CD4-positive, alpha-beta T cell treated with Interferon gamma for 1 hour (primary cell): ENCODE measurements around the gene CTPS2.
"Not testable (repeated sequence)": the region's sequence is repeated elsewhere in the genome, so short reads cannot be mapped to it uniquely, and the experiment has no call there.

Experiments
- DNase-seq: peaks from one replicate; pipeline ENCODE4 v3.0.0-alpha.2; 2020

The CTPS2 gene

GRCh38 chrX:16594490-16594889 is 118.0 kb downstream of the CTPS2 start:
- no peak for DNase-seq

- no peak for DNase-seq
Observed at GRCh38 chrX:16593801-16594200, 118.7 kb downstream of the CTPS2 start.

GRCh38 chrX:16592194-16592770 is 120.2 kb downstream of the CTPS2 start:
- no peak for DNase-seq

DNA sequence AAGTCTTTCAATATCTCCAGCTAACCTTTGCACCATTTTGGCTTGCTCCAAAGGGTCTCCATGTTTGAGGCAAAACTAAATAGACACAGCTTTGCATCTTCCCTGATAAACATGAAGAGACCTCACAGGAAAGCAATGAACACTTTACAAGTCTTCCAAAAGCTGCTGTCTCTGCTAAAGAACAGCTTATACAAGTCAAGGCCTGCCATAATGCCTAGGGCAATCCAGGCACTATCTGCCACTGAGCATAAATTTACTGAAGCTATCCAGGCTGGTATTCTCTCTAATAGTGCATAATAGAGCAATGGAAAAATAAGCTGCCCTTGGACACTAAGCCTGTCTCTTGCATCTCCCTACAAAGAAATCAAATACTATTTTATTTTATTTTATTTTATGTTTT is 122.6 kb downstream of the CTPS2 start:
- DNase-seq = no peak

GRCh38 chrX:16589211-16589610 is 123.3 kb downstream of the CTPS2 start:
- DNase-seq = no peak

- no peak for DNase-seq
Observed at GRCh38 chrX:16588266-16588665, 124.2 kb downstream of the CTPS2 start.

DNA sequence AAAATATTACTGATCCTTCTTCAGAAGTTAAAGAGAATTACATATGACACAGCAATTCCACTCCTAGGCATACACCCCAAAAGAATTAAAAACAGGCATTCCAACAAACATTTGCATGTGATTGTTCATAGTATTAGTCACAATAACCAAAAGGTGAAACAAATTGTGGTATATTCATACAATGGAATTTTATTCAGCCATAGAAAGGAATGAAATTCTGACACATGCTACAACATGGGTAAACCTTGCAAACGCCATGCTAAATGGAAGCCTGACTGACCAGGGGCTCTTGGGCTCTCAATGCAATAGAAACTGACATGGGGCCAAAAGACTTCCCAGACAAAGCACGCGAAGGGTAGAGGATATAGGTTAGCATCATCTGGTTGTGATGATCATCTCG is 124.6 kb downstream of the CTPS2 start:
- DNase-seq = no peak

DNA sequence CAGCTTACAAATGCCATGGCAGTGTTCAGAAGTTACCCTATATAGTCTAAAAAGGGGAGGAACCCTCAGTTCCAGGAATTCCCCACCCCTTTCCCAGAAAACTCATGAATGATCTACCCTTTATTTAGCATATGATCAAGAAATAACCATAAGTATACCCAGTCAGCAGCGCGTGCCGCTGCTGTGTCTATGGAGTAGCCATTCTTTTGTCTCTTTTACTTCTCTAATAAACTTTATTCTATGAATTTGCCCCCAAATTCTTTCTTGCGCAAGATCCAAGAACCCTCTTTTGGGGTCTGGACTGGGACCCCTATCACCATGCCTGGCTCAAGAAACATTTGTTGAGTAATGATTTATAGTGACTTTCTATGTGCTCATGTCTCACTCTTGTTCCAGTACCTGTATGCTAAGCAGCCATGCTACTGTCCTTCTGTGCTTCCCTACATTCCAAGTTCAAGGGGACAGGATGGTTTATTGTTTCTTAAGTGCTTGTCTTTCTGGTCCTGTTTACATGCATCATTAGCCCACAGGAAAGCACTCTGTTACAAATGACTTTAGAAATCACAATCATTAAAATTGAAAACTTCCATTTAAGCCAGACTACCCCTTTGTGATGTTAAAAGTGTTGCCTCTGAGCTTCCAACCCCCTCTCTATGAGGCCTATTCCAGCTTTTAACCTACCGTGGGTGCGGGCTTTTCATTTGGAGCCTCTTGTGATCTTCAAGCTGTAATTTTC is 125.9 kb downstream of the CTPS2 start:
- no peak for DNase-seq

DNA sequence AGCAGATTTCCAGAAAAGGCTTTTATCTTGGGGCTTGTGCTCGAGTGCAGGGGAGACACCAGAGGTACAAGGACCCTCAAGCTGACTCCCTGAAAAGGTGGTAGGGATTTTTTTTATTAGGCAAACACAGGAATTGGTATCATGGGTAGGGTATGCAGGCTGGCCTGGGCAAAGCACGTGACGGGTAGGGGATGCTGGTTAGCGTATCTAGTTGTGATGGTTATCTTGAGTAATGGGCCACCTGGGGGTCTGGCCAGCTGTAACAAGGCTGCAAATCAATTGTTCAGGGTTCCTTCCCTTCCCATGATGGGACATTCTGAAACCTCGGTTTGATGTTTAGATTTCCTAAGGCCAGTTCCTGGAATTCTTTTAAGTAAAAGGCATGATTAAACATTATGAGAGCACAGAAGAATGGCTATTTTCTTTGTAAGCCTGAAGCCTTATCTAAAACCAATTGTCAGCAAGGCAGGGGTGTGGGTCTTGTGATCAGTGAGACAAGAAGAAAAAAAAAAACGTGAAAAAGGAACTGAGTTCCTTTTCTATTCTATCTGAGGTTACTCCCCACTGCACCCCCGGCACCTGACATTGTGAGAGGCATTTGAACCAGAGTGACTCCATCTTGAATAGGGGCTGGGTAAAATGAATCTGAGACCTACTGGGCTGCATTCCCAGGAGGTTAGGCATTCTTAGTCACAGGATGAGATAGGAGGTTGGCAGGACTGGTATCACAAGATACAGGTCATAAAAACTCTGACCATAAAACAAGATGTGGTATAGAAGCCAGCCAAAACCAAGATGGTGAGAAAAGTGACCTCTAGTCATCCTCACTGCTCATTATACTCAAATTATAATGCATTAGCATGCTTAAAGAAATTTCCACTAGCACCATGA is 126.7 kb downstream of the CTPS2 start:
- DNase-seq = no peak

DNA sequence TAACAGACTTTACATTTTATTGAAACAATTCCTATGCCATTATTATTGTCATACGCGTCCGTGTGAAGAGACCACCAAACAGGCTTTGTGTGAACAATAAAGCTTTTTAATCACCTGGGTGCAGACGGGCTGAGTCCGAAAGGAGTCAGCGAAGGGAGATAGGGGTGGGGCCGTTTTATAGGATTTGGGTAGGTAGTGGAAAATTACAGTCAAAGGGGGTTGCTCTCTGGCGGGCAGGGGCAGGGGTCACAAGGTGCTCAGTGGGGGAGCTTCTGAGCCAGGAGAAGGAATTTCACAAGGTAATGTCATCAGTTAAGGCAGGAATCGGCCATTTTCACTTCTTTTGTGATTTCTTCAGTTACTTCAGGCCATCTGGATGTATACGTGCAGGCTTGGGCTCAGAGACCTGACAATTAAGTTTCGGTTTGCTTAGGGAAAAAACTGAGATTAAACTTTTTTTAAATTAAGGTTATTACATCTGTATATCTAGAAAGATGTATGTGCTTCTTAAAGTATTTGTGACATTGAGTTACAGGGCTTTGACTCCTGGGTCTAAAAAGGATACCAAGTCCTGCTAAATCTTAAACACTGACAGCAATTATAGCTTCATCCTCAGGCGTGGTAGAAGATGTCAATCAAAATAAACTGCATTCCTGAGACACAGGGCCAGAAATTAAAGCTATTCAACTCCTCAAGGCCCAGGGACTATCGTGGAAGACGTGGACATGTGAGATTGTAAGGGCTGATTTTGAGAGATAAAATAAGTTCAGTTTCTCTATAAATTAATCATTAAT is 132.3 kb downstream of the CTPS2 start:
- not testable (repeated sequence) for DNase-seq

DNA sequence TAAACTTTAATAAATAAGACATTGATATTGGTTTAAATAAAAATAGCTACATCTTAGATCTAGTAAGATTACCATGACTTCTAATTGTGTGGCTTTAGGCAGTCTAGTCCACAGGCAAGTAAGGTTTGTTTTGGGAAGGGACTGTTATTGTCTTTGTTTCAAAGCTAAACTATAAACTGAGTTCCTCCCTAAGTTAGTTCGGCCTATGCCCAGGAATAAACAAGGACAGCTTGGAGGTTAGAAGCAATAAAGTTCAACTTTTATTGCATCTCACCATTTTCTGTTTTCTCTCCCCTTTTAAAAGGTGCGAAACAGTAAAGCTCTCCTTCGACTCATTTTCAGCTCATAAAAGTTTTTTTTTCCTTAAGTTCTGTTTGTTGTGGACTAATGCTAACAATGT is 133.0 kb downstream of the CTPS2 start:
- DNase-seq = no peak

GRCh38 chrX:16578218-16578617 is 134.3 kb downstream of the CTPS2 start:
- DNase-seq = no peak

DNA sequence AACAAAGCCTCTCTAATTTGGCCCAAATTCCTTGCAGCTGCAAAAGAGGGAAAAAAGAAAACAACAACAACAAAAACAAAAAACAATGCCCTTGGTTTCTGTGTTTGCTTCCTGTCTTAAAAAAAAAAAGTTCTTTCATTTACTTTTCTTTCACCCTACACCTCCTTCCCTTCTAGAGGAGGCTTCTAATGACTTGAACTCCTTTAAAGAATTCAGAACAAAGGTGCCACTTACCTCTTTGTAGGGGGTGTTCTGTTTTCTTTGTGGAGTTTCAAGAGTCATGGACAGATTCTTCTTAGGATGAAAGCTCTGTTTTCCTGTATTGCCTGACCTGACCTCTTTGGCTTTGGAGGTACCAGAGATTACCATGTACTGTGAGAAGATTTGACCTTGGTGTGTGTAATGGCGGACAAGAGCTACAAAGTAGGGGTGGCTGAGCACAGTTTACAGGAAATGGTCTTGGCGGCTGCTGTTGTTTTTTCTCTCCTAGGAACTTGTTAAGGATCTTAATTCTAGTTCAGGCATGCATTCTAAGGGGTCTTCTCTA is 134.9 kb downstream of the CTPS2 start:
- DNase-seq = no peak

- DNase-seq = not testable (repeated sequence)
Observed at GRCh38 chrX:16575388-16575787, 137.1 kb downstream of the CTPS2 start.

DNA sequence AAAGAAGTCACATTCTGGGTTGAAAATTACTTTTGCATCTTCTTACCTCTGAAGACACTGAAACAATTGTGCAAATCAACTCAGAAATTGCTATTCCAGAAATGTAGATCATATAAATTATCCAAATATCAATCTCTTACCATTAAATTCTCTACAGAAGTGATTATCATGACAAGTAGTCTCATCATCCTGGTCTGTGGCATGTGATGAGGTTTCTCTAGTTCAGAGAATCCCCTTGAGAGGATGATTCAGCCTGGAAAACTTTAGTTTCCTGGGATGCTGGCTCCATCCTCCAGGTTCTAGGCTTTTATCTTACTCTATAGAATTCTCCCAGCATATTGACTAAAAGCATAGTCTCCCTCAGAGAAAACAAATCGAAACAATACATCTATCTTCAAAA is 138.7 kb downstream of the CTPS2 start:
- DNase-seq = no peak

- no peak for DNase-seq
Observed at GRCh38 chrX:16567681-16568080, 144.8 kb downstream of the CTPS2 start.

DNA sequence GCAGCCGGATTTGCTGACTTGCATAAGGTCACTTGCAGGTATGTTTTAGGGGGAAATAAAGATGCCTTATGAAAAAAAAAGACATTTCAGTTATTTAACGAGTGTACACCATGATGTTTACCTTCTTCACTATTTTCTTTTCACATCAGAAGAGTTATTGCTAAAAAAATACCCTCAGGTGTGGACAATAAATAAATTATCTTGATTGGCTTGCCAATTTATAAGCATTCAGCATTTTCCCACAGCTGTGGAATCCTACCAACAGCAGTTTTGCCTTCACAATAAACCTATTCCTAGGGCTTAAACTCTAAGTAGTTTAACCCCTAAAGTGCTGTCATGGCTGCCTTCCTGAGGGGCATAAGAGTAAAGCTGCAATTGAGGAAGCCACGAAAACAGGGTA is 145.9 kb downstream of the CTPS2 start:
- DNase-seq = no peak

DNA sequence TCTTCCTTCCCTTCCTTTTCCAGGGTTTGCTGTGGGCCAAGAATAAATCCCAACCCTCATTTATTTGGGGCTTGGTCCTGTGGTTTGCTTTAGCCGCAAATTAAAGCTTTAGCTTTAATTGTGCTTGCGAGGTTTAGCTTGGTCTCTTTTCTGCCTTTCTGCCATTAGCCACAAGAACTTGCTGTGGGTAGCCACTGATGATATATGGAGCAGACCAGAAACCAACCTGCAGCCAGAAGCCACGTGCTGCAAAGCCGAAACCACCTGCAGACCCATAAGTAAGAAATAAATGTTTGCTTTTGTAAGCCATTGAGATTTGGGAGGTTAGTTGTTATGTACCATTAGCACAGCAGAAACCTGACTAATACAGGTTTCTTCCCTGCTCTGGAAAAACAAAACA is 152.3 kb downstream of the CTPS2 start:
- DNase-seq = no peak

DNA sequence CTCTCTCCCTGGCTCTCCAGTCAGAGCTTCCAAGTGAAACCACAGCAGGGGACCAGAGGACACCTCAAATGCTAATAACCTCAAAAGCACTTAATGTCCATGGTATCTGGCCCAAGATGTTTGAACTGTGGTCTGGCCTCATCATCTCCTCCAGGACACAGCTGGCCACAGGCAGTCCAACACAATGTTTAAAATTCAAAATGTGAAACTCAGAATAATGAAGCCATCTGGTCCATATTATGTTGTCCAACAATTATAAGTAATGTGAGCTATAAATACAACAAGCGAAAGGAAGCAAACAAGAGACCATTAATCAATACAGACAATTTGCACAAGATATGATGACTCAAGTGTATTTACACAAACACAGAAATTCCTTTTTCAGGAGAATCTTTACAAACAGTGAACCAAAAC is 153.3 kb downstream of the CTPS2 start:
- no peak for DNase-seq

- no peak for DNase-seq
Observed at GRCh38 chrX:16558489-16558888, 154.0 kb downstream of the CTPS2 start.

GRCh38 chrX:16552546-16552945 is 159.9 kb downstream of the CTPS2 start:
- DNase-seq = no peak

DNA sequence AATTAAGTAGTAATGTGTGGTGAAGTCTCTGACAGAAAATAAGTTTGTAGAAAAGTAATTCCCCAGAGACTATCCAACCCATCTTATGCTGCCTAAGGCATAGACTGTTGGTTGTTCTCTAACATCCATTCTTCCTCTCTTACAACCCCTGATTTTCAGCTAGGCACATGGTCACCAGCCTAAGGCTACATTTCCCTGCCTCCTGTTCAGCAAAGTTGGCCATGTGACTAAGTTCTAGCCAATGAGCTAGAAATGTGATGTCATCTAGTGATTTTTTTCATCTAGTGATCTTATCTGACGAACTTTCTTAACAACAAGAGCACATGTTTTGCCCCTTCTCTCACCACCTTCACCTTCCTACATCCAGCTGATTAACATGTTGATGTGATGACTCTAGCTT is 164.8 kb downstream of the CTPS2 start:
- DNase-seq = no peak

- DNase-seq = no peak
Observed at GRCh38 chrX:16544969-16545368, 167.5 kb downstream of the CTPS2 start.
